Neutrophil (primary cell): ENCODE measurements around the gene ELMO1.

Experiments
- H3K27ac ChIP-seq: fragments of 200-600 bp; sonication (generic); 2 replicates; pipeline ENCODE4 v1.5.1; 2016; ENCODE audit warnings: mild to moderate bottlenecking, moderate library complexity
- H3K27me3 ChIP-seq: fragments of 200-600 bp; sonication (generic); 2 replicates; pipeline ENCODE4 v1.6.0; 2016; ENCODE audit warnings: mild to moderate bottlenecking
- H3K36me3 ChIP-seq: fragments of 200-600 bp; sonication (generic); 2 replicates; pipeline ENCODE4 v1.5.1; 2017
- H3K4me1 ChIP-seq, 2 experiments: fragments of 200-600 bp in 1 of 2; sonication (generic) in 1 of 2; 1 replicate in 1 of 2; 2 replicates in 1 of 2; pipeline versions ENCODE4 v1.5.1 to v1.6.1; 2013 to 2016; ENCODE audit warnings: low read depth in 1 of 2, low read length in 1 of 2, mild to moderate bottlenecking in 1 of 2, moderate library complexity in 1 of 2; ENCODE audit not compliant: control insufficient read depth in 1 of 2, insufficient read depth in 1 of 2
- H3K4me3 ChIP-seq, 2 experiments: fragments of 200-600 bp in 1 of 2; sonication (generic) in 1 of 2; 1 replicate in 1 of 2; 2 replicates in 1 of 2; pipeline ENCODE4 v1.5.1; 2013 to 2016; ENCODE audit warnings: low read depth in 1 of 2, low read length in 1 of 2, mild to moderate bottlenecking in 1 of 2, moderate library complexity in 1 of 2
- H3K9me3 ChIP-seq: fragments of 200-600 bp; sonication (generic); 2 replicates; pipeline ENCODE4 v1.5.1; 2016
- CTCF ChIP-seq: fragments of 200-600 bp; sonication (generic); IDR thresholded peaks from 2 replicates; pipeline ENCODE4 v1.5.1; 2016; ENCODE audit warnings: antibody characterized with exemption

The ELMO1 gene

GRCh38 chr7:37194943-37195342 is 253.7 kb downstream of the ELMO1 start:
- no peak overlapping the region for H3K4me3 ChIP-seq
- no peaks in the 10 kb centered on the region for H3K9me3 ChIP-seq
- no peaks in the 10 kb centered on the region for H3K4me1 ChIP-seq
- TF ChIP-seq CTCF, result no peak
- no peak overlapping the region for H3K27ac ChIP-seq
- no peaks in the 10 kb centered on the region for H3K27me3 ChIP-seq
- peaks cover 69% of the 10 kb centered on the region for H3K36me3 ChIP-seq

DNA sequence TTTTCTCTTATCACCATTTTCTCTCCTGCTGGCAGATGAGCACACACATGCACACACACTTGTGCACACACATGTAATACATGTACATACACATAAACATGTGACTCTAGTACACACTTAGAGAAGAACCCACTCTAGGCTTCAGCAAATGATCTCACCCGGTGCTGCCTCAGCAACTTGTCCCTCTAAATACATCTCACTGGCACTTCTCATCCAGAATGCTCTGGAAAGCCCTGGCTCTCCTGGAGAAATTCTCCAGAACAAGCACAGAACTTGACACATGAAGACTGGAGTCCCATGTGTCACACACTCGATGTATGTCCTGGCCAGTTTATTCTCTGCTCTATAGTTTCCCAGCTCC is 254.9 kb downstream of the ELMO1 start:
- no peaks in the 10 kb centered on the region for H3K4me1 ChIP-seq
- no peak overlapping the region for H3K27ac ChIP-seq
- no peaks in the 10 kb centered on the region for H3K9me3 ChIP-seq
- no peaks in the 10 kb centered on the region for H3K27me3 ChIP-seq
- TF ChIP-seq CTCF, result no peak
- no peak overlapping the region for H3K4me3 ChIP-seq
- peaks cover 60% of the 10 kb centered on the region for H3K36me3 ChIP-seq

- no peak for TF ChIP-seq CTCF
- Histone ChIP-seq H3K4me3 (no peak overlapping the region), H3K27ac (no peak overlapping the region)
Observed at GRCh38 chr7:37193087-37193774, 255.4 kb downstream of the ELMO1 start.

GRCh38 chr7:37191797-37192196 is 256.9 kb downstream of the ELMO1 start:
- Histone ChIP-seq H3K9me3 (no peaks in the 10 kb centered on the region), H3K4me3 (no peak overlapping the region), H3K4me1 (no peaks in the 10 kb centered on the region), H3K27ac (no peak overlapping the region), H3K36me3 (peaks cover 41% of the 10 kb centered on the region), H3K27me3 (no peaks in the 10 kb centered on the region)
- no peak for TF ChIP-seq CTCF

More at GRCh38 chr7:37193087-37193774, 255.4 kb downstream of the ELMO1 start:
- peaks cover 55% of the 10 kb centered on the region for H3K36me3 ChIP-seq
- H3K27me3 ChIP-seq, result no peaks in the 10 kb centered on the region
- no peaks in the 10 kb centered on the region for H3K9me3 ChIP-seq
- no peaks in the 10 kb centered on the region for H3K4me1 ChIP-seq

DNA sequence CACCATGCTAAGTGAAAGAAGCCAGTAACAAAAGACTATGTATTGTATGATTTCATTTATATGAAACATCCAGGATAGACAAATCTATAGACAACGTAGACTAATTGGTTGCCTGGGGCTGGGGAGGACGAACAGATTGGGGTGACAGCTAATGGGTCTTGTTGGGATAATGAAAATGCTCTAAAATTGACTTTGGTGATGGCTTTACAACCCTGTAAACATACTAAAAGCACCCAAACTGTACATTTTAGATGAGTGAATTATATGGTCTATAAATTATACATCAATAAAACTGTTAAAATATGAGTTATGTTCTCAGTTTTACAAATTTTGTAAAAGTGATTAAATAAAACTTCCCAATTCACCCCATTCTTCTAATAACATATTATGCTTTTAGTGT is 261.5 kb downstream of the ELMO1 start:
- Histone ChIP-seq H3K4me1 (peaks cover 7% of the 10 kb centered on the region in 2 experiments), H3K4me3 (no peak overlapping the region), H3K27ac (no peak overlapping the region), H3K9me3 (no peaks in the 10 kb centered on the region), H3K36me3 (peaks cover 14% of the 10 kb centered on the region), H3K27me3 (no peaks in the 10 kb centered on the region)
- TF ChIP-seq CTCF, result no peak

DNA sequence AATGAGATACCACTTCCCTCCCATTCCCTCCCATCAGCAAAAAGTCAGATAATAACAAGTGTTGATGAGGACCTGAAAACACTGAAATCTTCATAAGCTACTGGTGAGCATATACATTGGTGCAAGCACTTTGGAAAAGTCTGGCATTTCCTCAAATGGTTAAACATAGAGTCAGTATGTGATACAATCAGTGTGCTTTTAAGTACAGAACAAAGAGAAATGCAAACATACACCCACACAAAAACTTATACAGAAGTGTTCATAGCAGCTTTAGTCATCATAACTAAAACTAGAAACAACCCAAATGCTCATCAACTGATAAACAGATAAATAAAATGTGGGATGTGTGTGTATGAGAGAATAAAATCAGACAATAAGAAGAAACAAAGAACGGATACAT is 261.9 kb downstream of the ELMO1 start:
- no peak for TF ChIP-seq CTCF
- Histone ChIP-seq H3K27ac (no peak overlapping the region), H3K27me3 (no peaks in the 10 kb centered on the region), H3K4me3 (no peak overlapping the region), H3K4me1 (peaks cover 11 to 12% of the 10 kb centered on the region in 2 experiments), H3K9me3 (no peaks in the 10 kb centered on the region), H3K36me3 (peaks cover 10% of the 10 kb centered on the region)
